Right forelimb (tissue), 1 donor: ENCODE measurements around the gene ASPN.

Experiments used
- DNase-seq: peaks from one replicate; pipeline ENCODE4 v3.0.0-alpha.2; 2018

The ASPN gene

DNA sequence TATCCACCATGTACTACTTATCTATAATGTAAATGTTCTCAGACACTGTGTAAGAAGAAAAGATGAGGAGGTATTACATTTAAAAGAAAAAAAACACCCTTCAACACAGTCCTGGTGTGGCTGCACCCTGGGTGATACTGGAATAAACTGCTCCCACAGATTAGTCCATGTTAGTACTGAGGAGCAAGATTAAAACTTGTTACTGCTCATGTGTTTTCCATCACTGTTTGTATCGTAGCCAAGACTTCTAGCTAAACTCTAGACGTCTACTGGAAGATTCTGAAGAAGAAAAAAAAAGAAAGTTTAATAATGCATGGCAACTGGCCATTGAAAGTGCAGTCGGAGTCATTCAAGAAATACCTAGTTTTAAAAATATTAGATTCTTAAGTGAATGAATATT is at the start of gene ASPN:
ASPN (minus strand) TSS at position 178 of the 400 bp plus-strand sequence.
- peak; percentile 62 for DNase-seq

- DNase-seq, result no peak
Measured at GRCh38 chr9:92530893-92531292, 48.6 kb upstream of the ASPN start.

- DNase-seq, result no peak
Measured at GRCh38 chr9:92529124-92529523, 46.8 kb upstream of the ASPN start.

GRCh38 chr9:92528522-92528849 is 46.2 kb upstream of the ASPN start:
- no peak for DNase-seq

DNA sequence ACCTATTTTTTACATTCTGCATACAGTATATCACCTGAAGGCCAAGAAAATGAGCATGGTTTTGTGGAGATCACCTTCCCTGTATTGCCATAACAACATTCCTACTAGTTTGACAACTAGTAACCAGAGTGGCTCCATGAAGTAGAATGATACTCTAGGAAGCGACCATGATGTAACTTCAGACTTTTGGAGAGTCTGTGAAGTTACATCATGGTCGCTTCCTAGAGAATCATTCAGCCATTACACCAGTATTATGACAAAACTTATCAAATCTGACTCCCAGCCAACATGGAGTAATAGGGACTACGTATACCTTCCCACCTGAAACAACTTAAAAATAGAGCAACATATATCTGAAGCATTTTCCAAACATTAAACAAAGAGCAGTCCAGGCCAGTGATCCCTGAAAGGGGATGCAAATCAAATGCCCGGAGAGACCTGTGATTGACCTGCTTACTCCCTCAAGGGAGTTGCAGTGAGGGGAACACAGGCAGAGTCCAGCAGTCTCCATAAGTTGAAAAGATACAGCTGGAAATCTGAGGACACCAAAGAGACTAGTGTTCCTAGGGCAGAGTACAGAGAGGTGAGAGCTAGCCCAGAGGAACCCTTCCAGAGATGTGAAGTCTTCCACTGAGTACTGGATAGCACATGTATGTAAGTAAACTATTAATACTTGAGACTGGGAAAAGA is 45.7 kb upstream of the ASPN start:
- no peak for DNase-seq

DNA sequence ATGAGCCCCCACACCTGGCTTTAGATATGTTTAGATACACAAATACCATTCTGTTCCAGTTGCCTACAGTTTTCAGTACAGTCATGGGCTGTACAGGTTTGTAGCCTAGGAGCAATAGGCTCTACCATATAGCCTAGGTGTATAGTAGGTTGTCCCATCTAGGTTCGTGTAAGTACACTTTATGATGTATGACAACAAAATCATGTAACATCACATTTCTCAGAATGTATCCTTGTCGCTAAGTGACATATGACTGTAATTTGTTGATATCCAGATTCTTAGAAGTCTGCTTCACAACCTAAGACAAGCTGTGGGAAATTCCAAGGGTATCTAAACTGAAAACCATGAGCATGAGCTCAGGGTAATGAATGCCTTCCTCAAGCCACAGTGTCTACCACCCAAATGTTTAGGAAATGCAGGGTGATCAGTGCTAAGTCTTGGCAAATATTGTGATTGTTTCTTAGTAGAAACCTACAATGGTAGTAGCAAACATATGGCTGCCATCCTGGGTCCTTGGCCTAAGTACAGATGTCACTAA is 45.1 kb upstream of the ASPN start:
- DNase-seq, result no peak

- DNase-seq, result no peak
Measured at GRCh38 chr9:92525306-92525705, 43.0 kb upstream of the ASPN start.

GRCh38 chr9:92524881-92525280 is 42.6 kb upstream of the ASPN start:
- no peak for DNase-seq

GRCh38 chr9:92522983-92523970 is 41.0 kb upstream of the ASPN start:
- DNase-seq, result no peak

- no peak for DNase-seq
Measured at GRCh38 chr9:92520837-92521236, 38.5 kb upstream of the ASPN start.

DNA sequence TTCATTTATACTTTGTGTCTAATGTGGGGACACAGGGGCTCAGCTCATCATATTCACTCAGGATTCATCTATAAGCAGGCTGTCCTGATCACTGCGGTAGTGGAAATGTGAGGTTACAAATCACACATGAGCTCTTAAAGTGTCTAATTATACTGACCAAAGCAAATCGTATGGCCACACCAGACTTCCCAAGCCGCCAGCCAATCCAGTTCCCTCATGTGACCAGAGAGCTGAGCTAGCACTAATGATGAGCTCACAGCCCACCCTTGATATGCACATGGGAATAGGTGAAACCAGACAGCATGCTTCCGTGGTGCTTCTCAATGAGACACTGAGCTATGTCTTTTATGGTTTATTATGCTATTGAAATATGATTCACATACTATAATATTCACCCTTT is 35.9 kb upstream of the ASPN start:
- DNase-seq, result no peak

DNA sequence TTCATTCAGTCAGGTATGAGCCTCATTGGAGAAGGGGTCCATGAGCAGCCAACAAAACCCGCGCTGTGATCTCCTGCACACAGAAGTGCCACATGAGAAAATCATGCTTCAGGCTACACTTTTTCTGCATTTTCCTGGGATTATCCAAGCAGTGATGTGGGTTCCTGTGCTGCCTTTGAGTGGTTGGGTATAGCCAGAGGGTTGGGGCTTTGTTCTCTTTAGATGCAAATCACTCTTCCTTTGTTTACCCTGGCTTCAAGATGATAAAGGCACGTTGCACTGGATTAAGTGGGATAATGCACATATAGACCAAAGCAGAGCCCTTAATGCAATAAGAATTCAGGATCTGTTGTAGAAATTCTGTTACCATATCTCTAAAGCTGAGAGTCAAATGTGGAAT is 34.7 kb upstream of the ASPN start:
- no peak for DNase-seq

DNA sequence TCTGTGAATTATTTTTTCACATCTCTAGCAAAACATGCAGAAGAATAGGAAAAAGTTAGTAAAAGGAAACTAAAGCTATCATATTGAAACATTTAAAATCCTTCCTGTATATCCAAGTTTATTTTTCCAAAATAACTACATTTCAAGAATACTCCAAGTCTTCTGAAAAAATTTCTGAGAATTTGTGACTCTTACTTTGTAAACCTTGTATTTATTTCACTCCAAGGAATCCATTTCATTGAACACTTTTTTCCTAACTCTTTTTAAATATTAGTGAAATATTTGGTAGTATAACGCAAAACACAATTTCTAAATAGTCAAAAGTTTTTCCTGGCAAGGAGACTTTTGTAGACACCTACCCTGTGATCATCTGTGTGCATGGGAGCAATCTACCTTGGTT is 34.2 kb upstream of the ASPN start:
- DNase-seq, result no peak

- DNase-seq, result no peak
Measured at GRCh38 chr9:92514635-92515034, 32.3 kb upstream of the ASPN start.

- no peak for DNase-seq
Measured at GRCh38 chr9:92513349-92513748, 31.0 kb upstream of the ASPN start.

- no peak for DNase-seq
Measured at GRCh38 chr9:92512622-92513021, 30.3 kb upstream of the ASPN start.

DNA sequence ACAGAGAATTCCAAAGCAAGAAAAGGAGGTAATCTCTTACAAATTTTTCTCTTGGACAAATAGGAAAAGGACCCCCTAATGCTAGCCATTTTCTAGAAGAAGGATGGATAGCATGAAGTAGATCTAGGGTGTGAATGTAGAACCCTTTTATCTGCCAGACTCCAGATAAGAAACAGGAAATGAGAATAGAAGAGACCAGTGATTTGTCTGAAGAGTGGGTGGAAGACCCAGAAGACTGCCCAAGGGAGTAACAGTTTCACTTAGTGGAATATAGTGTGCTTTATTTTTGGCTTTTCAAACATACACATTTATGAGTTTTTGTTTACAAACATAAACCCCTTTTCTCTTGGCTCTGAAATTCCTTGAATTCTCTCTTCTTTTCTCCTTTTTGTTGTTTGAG is 28.4 kb upstream of the ASPN start:
- DNase-seq, result no peak

DNA sequence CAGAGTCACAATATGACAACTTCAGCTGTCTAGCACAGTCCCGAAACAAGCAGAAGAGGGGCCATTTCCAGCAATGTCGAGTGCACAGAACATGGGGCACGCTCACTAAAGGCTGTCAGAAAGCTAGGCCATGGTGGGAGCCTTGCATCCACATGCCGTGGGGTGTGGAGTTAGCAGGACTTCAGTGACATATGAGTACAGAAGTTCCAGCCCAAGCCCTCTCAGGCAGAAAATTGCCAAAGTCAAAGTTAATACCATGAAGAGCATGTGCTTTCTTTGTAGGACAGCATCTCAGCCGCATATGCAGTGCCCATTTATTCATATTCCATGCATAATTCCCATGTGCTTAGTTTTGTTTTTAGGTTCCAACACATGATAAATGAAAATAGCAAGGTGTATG is 26.7 kb upstream of the ASPN start:
- DNase-seq, result no peak

DNA sequence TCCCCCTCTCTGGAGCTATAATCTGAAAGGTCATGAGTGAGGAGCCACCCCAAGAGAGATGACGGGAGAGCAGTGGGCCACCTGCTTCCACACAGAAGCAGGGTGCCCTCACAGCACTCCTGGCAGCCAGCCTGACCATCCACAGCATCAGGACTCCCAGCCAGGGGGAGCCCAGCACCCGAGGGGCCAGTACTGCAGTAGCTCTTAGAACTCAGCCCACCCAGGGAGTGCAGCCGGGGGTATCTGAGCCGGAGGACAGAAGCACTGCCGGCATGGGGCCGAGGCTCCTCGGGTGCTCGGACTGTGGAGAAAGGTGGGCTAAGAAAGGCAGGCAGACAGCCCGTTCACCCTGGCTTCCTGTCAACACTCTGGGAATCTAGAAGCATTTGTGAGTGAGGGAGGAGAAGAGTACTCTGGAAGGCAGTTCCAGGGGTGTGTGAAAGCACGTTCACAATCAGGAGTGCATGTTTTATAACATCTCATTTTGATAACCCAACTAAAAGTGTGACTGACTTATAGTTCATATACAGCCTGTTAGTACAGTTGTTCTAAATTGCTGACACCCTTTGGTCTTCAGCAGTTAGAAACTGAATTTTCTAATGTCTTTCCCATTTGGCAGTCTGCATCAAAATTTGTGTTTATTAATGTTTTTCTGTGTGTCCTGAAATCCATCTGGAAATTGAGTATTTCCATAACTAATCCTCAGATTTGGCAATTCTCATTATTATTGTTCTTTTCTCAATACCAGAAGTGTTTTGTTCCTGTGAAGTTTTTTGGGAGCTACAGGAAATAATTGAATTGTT is 25.9 kb upstream of the ASPN start:
- DNase-seq, result no peak

- DNase-seq, result no peak
Measured at GRCh38 chr9:92507496-92507895, 25.2 kb upstream of the ASPN start.

DNA sequence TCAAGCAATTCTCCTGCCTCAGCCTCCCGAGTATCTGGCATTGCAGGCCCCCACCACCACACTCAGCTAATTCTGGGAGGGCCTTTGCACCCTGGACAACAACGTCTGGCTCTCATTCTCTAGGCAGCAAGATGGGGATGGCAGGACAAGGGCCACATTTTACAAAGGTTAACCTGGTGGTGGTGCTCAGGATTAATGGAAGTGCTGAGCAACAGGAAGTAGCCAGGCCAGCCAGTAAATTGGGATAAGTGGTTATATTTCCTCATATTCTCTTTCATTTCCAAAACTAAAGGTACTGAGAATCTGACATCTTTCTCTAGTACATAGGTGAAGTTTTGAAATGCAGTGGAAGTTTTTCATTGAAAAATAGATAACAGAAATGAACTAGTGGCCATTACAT is 24.7 kb upstream of the ASPN start:
- no peak for DNase-seq

DNA sequence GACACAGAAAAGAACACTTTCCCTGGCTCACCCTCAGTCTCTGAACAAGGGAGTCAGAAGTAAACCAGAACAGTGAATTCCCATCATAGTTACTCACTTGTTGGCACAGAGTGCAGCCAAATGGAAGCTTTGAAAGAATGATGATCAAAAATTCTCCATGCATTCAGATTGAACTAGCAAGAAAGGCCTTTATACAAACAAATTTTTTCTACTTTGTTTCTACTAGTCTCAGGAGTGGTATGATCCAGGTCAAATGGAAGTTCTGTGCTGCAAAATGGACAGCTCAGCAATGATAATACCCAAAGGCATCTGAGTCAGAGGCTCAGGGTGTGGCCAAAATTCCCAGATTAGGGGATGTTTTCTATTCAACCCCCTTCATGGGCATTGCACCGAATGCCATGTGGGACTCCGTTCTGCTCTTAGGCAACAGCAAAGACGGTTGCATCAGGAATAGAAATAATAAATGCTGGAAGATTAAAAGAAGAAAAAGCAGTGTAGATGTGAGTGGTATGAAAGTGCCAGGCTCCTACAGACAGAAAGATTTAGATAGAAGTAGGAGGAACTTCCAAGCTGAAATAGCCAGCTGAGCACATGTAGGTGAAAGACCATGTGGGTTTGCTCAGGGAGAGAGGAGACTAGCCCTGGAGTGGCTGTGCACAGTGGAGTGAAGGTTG is 24.0 kb upstream of the ASPN start:
- no peak for DNase-seq

- no peak for DNase-seq
Measured at GRCh38 chr9:92504881-92505280, 22.6 kb upstream of the ASPN start.
